ENCODE results near the gene ZBTB7C. TPM values are rescaled to one million over a fixed set of nuclear protein-coding genes. Genes with fewer than 3 reads are reported as not detected.

The ZBTB7C gene
- total and polyA plus RNA-seq, 4 donors = 0.19 to 1.1 (median 0.45) TPM

- no peak for DNase-seq (ENCODE audit: low spot score)
- H3K4me3 ChIP-seq (ENCODE audit: low read depth in 1 of 3, low read length in 3 of 3) = no peak overlapping the region
- H3K9me3 ChIP-seq (ENCODE audit: control insufficient read depth in 4 of 4, low read length in 3 of 4) = no peaks in the 10 kb centered on the region
- H3K9ac ChIP-seq (ENCODE audit: low read depth in 1 of 2, low read length in 2 of 2) = no peak overlapping the region
- no peaks in the 10 kb centered on the region for H3K27me3 ChIP-seq (ENCODE audit: control insufficient read depth in 4 of 4, insufficient read depth in 4 of 4, low read length in 3 of 4)
- 84% methylated on average over 8 of the region's 8 CpGs for WGBS
- H3K27ac ChIP-seq (ENCODE audit: low read depth in 1 of 2, low read length in 2 of 2) = no peak overlapping the region
- H3K4me1 ChIP-seq (ENCODE audit: control insufficient read depth in 4 of 4, insufficient read depth in 4 of 4, low read length in 3 of 4) = no peaks in the 10 kb centered on the region
- TF ChIP-seq ZBTB33 (IDR thresholded peaks at IDR 0.05) (no peak), MAX (IDR thresholded peaks at IDR 0.05) (no peak), HNF4G (IDR thresholded peaks at IDR 0.05) (no peak)
- H3K36me3 ChIP-seq (ENCODE audit: control insufficient read depth in 4 of 4, insufficient read depth in 3 of 4, low read depth in 1 of 4, low read length in 3 of 4) = no peaks in the 10 kb centered on the region
Measured at GRCh38 chr18:48077291-48077690, 331.9 kb downstream of the ZBTB7C start.

GRCh38 chr18:48076461-48076860, 332.7 kb downstream of the ZBTB7C start:
- no peak for DNase-seq (ENCODE audit: low spot score)
- H3K36me3 ChIP-seq (ENCODE audit: control insufficient read depth in 4 of 4, insufficient read depth in 3 of 4, low read depth in 1 of 4, low read length in 3 of 4) = no peaks in the 10 kb centered on the region
- H3K9me3 ChIP-seq (ENCODE audit: control insufficient read depth in 4 of 4, low read length in 3 of 4) = no peaks in the 10 kb centered on the region
- no peaks in the 10 kb centered on the region for H3K4me1 ChIP-seq (ENCODE audit: control insufficient read depth in 4 of 4, insufficient read depth in 4 of 4, low read length in 3 of 4)
- no peak for TF ChIP-seq RXRA (IDR thresholded peaks at IDR 0.05)
- TF ChIP-seq TAF1 (conservative IDR thresholded peaks at IDR 0.05) = no peak
- no peak for TF ChIP-seq ZBTB33 (IDR thresholded peaks at IDR 0.05)
- no peak for TF ChIP-seq SP1 (IDR thresholded peaks at IDR 0.05)
- TF ChIP-seq NR2F2 (IDR thresholded peaks at IDR 0.05) = no peak
- TF ChIP-seq MAX (IDR thresholded peaks at IDR 0.05) = no peak
- H3K27me3 ChIP-seq (ENCODE audit: control insufficient read depth in 4 of 4, insufficient read depth in 4 of 4, low read length in 3 of 4) = no peaks in the 10 kb centered on the region
- no peak overlapping the region for H3K4me3 ChIP-seq (ENCODE audit: low read depth in 1 of 3, low read length in 3 of 3)
- H3K27ac ChIP-seq (ENCODE audit: low read depth in 1 of 2, low read length in 2 of 2) = no peak overlapping the region
- no peak overlapping the region for H3K9ac ChIP-seq (ENCODE audit: low read depth in 1 of 2, low read length in 2 of 2)
- 75% methylated on average over 2 of the region's 2 CpGs for WGBS

GRCh38 chr18:48075707-48076093, 333.5 kb downstream of the ZBTB7C start:
- no peak overlapping the region for H3K27ac ChIP-seq (ENCODE audit: low read depth in 1 of 2, low read length in 2 of 2)
- TF ChIP-seq ZBTB33 (IDR thresholded peaks at IDR 0.05) = no peak
- no peak for TF ChIP-seq HNF4G (IDR thresholded peaks at IDR 0.05)
- TF ChIP-seq EGR1 (IDR thresholded peaks at IDR 0.05; ENCODE audit: low read depth in 2 of 2) = no peak
- no peak for TF ChIP-seq ATF3 (IDR thresholded peaks at IDR 0.05)
- no peak for TF ChIP-seq RXRA (IDR thresholded peaks at IDR 0.05)
- no peak for TF ChIP-seq HNF4A (conservative IDR thresholded peaks at IDR 0.05)
- no peak for TF ChIP-seq JUND (IDR thresholded peaks at IDR 0.05)
- no peaks in the 10 kb centered on the region for H3K9me3 ChIP-seq (ENCODE audit: control insufficient read depth in 4 of 4, low read length in 3 of 4)
- H3K27me3 ChIP-seq (ENCODE audit: control insufficient read depth in 4 of 4, insufficient read depth in 4 of 4, low read length in 3 of 4) = no peaks in the 10 kb centered on the region
- no peak overlapping the region for H3K4me3 ChIP-seq (ENCODE audit: low read depth in 1 of 3, low read length in 3 of 3)
- DNase-seq (ENCODE audit: low spot score) = no peak
- no peak overlapping the region for H3K9ac ChIP-seq (ENCODE audit: low read depth in 1 of 2, low read length in 2 of 2)
- 87% methylated on average over 10 of the region's 10 CpGs for WGBS
- H3K36me3 ChIP-seq (ENCODE audit: control insufficient read depth in 4 of 4, insufficient read depth in 3 of 4, low read depth in 1 of 4, low read length in 3 of 4) = no peaks in the 10 kb centered on the region
- H3K4me1 ChIP-seq (ENCODE audit: control insufficient read depth in 4 of 4, insufficient read depth in 4 of 4, low read length in 3 of 4) = no peaks in the 10 kb centered on the region

Measured in liver (tissue), 9 donors.